PC-3 (cell line): Measurements from ENCODE around the gene POLR1A.

Experiments used
- EZH2 ChIP-seq: fragments of 300-600 bp; sonication (generic); IDR thresholded peaks from one replicate; pipeline ENCODE4 v1.6.1; 2017; ENCODE audit warnings: antibody characterized with exemption, mild to moderate bottlenecking, low read length; ENCODE audit not compliant: unreplicated experiment
- EZH2phosphoT487 ChIP-seq: fragments of 300-600 bp; sonication (generic); IDR thresholded peaks from 2 replicates; pipeline ENCODE4 v1.6.1; 2018; ENCODE audit warnings: mild to moderate bottlenecking, antibody characterized with exemption, low read length, borderline replicate concordance
- TF ChIP-seq, protein P1 (sequence below): fragments of 300-600 bp; sonication (generic); conservative IDR thresholded peaks from 2 replicates; pipeline ENCODE4 v1.5.1; 2017; ENCODE audit warnings: antibody characterized with exemption, low read depth, mild to moderate bottlenecking, low read length

DNA sequence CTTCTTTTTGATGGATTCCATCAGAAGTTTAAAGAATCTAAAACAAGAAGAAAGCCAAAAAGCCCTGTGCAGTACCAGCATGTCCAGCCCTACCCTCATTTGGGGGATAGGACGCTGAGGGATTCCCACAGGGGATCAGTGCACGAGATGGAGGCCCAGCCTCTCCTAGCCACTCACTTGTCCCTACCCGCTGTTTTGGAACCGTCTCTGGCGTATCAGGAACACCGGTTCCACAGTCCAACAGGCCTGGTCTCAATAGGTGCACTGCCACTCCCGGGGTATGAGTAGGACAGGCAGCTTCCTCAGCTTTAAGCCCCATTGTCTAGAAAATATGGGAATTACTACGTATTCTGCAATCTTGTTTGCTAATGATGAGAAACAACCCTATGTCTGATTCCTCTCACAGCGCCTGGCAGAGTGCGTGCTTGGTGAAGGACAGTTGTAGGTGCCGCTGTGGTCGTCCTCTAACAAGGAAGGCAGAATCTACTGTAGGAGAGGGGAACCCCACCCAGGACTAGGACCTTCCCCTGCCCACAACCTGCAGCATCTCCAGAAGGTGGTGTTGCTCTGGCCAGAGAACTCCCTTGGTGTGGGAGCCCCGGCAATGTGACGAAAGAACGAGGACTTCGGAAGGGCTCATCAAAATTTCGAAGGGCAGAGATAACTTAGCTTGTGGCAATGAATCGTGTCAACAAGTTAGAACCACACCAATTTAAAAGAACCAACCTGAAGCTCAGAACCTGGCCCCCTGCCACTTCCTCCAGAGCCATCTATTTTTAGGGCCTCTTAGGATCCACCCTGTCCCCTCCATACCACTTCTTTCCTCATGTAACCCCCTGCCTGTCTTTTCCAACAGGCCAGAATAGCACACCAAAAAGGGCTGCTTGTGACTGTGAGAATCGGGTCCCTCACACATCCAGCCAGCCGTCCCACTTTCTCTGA is 71.7 kb downstream of the POLR1A start:
- TF ChIP-seq, protein P1, sequence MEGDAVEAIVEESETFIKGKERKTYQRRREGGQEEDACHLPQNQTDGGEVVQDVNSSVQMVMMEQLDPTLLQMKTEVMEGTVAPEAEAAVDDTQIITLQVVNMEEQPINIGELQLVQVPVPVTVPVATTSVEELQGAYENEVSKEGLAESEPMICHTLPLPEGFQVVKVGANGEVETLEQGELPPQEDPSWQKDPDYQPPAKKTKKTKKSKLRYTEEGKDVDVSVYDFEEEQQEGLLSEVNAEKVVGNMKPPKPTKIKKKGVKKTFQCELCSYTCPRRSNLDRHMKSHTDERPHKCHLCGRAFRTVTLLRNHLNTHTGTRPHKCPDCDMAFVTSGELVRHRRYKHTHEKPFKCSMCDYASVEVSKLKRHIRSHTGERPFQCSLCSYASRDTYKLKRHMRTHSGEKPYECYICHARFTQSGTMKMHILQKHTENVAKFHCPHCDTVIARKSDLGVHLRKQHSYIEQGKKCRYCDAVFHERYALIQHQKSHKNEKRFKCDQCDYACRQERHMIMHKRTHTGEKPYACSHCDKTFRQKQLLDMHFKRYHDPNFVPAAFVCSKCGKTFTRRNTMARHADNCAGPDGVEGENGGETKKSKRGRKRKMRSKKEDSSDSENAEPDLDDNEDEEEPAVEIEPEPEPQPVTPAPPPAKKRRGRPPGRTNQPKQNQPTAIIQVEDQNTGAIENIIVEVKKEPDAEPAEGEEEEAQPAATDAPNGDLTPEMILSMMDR: no peak
- no peak for TF ChIP-seq EZH2
- no peak for TF ChIP-seq EZH2phosphoT487
